Mesendoderm (in vitro differentiated cells): ENCODE measurements around the gene PNPLA8.

Experiments used
- DNase-seq: peaks from one replicate; pipeline ENCODE4 v3.0.0; 2013
- H2AK5ac ChIP-seq: 2 replicates; pipeline ENCODE4 v1.6.1; 2013; ENCODE audit warnings: low read length, inconsistent platforms
- H2BK120ac ChIP-seq: 2 replicates; pipeline ENCODE4 v1.6.1; 2013; ENCODE audit warnings: low read depth, mild to moderate bottlenecking, low read length, moderate library complexity, mixed read lengths
- H2BK15ac ChIP-seq: replicated peaks from 2 replicates; pipeline ENCODE4 v1.6.1; 2013; ENCODE audit warnings: low read depth, mild to moderate bottlenecking, moderate library complexity
- H2BK5ac ChIP-seq: 2 replicates; pipeline ENCODE4 v1.6.1; 2013; ENCODE audit warnings: low read length, inconsistent platforms
- H3K18ac ChIP-seq: 2 replicates; pipeline ENCODE4 v1.6.1; 2013; ENCODE audit warnings: mild to moderate bottlenecking, low read length, mixed read lengths
- H3K23ac ChIP-seq: one replicate; pipeline ENCODE4 v1.6.1; 2013; ENCODE audit warnings: low read length
- H3K27ac ChIP-seq: 2 replicates; pipeline ENCODE4 v1.5.1; 2013; ENCODE audit warnings: low read depth, mild to moderate bottlenecking, inconsistent platforms, low read length, moderate library complexity
- H3K27me3 ChIP-seq: 2 replicates; pipeline ENCODE4 v1.6.1; 2013; ENCODE audit warnings: low read length, control low read depth, mild to moderate bottlenecking, inconsistent platforms; ENCODE audit not compliant: insufficient read depth, poor library complexity
- H3K36me3 ChIP-seq: 2 replicates; pipeline ENCODE4 v1.6.1; 2013; ENCODE audit warnings: low read length, inconsistent platforms; ENCODE audit not compliant: control insufficient read depth, insufficient read depth
- H3K4ac ChIP-seq: one replicate; pipeline ENCODE4 v1.6.1; 2013; ENCODE audit warnings: low read depth, mild to moderate bottlenecking, low read length, moderate library complexity
- H3K4me1 ChIP-seq: 2 replicates; pipeline ENCODE4 v1.6.1; 2013; ENCODE audit warnings: low read depth, low read length, inconsistent platforms; ENCODE audit not compliant: control insufficient read depth
- H3K4me2 ChIP-seq: 2 replicates; pipeline ENCODE4 v1.6.1; 2013; ENCODE audit warnings: low read length
- H3K4me3 ChIP-seq: 2 replicates; pipeline ENCODE4 v1.5.1; 2013; ENCODE audit warnings: mild to moderate bottlenecking, low read length
- H3K56ac ChIP-seq: one replicate; pipeline ENCODE4 v1.6.1; 2013; ENCODE audit warnings: low read length
- H3K79me1 ChIP-seq: 2 replicates; pipeline ENCODE4 v1.6.1; 2013; ENCODE audit warnings: low read length, inconsistent platforms
- H3K79me2 ChIP-seq: 2 replicates; pipeline ENCODE4 v1.6.1; 2013; ENCODE audit warnings: mild to moderate bottlenecking, low read length; ENCODE audit not compliant: control insufficient read depth, insufficient read depth
- H3K9ac ChIP-seq: 2 replicates; pipeline ENCODE4 v1.6.1; 2013; ENCODE audit warnings: low read length, inconsistent platforms
- H4K5ac ChIP-seq: one replicate; pipeline ENCODE4 v1.6.1; 2013; ENCODE audit warnings: low read length
- H4K8ac ChIP-seq: one replicate; pipeline ENCODE4 v1.6.1; 2013; ENCODE audit warnings: low read depth, mild to moderate bottlenecking, control low read depth, low read length, moderate library complexity
- WGBS: extraction: QIAGEN DNeasy Blood & Tissue Kit; methylation state at CpG from one replicate; pipeline ENCODE4 v1.1.7; 2013; ENCODE audit warnings: low lambda C conversion rate, missing lambda C conversion rate; ENCODE audit not compliant: insufficient coverage; ENCODE audit errors: extremely low coverage; 5-methylcytosine and 5-hydroxymethylcytosine counted together

PNPLA8 gene

GRCh38 chr7:108464743-108465142, 61.2 kb downstream of the PNPLA8 start:
- Histone ChIP-seq H4K8ac (no peak overlapping the region), H3K79me2 (no peaks in the 10 kb centered on the region), H2BK5ac (no peak overlapping the region), H3K9ac (no peak overlapping the region), H2BK15ac (no peak overlapping the region), H3K4me3 (no peak overlapping the region), H2AK5ac (no peak overlapping the region), H3K27ac (no peak overlapping the region), H3K18ac (no peak overlapping the region), H3K4me1 (no peaks in the 10 kb centered on the region), H3K56ac (no peak overlapping the region), H4K5ac (no peak overlapping the region), H2BK120ac (no peak overlapping the region), H3K27me3 (no peaks in the 10 kb centered on the region), H3K79me1 (no peaks in the 10 kb centered on the region), H3K36me3 (no peaks in the 10 kb centered on the region), H3K4me2 (no peak overlapping the region), H3K4ac (no peak overlapping the region), H3K23ac (no peak overlapping the region)
- whole genome bisulfite sequencing = no CpG with 5 or more reads among the region's 2 CpGs
- DNase-seq = no peak

GRCh38 chr7:108463613-108464012, 62.3 kb downstream of the PNPLA8 start:
- no peak overlapping the region for H2AK5ac ChIP-seq
- no peaks in the 10 kb centered on the region for H3K79me2 ChIP-seq
- peak overlapping the region; percentile 16 for H3K4ac ChIP-seq
- H3K18ac ChIP-seq = no peak overlapping the region
- no peak overlapping the region for H3K9ac ChIP-seq
- H4K5ac ChIP-seq = no peak overlapping the region
- no peaks in the 10 kb centered on the region for H3K79me1 ChIP-seq
- no peak overlapping the region for H4K8ac ChIP-seq
- no peak overlapping the region for H3K27ac ChIP-seq
- H3K27me3 ChIP-seq = no peaks in the 10 kb centered on the region
- H3K4me1 ChIP-seq = no peaks in the 10 kb centered on the region
- H2BK120ac ChIP-seq = no peak overlapping the region
- DNase-seq = no peak
- H3K4me3 ChIP-seq = no peak overlapping the region
- no peak overlapping the region for H3K23ac ChIP-seq
- H2BK5ac ChIP-seq = no peak overlapping the region
- H3K4me2 ChIP-seq = no peak overlapping the region
- H3K56ac ChIP-seq = no peak overlapping the region
- no peak overlapping the region for H2BK15ac ChIP-seq
- no peaks in the 10 kb centered on the region for H3K36me3 ChIP-seq
- no CpG with 5 or more reads among the region's 2 CpGs for WGBS

- Histone ChIP-seq H3K4ac (no peak overlapping the region), H3K18ac (no peak overlapping the region), H3K4me1 (no peaks in the 10 kb centered on the region), H3K4me3 (no peak overlapping the region), H3K27me3 (peaks cover 3% of the 10 kb centered on the region), H3K36me3 (no peaks in the 10 kb centered on the region), H2BK120ac (no peak overlapping the region), H3K27ac (no peak overlapping the region), H2AK5ac (no peak overlapping the region), H3K56ac (no peak overlapping the region), H3K23ac (peak overlapping the region; percentile 37), H2BK5ac (no peak overlapping the region), H3K4me2 (no peak overlapping the region), H3K79me2 (no peaks in the 10 kb centered on the region), H4K5ac (no peak overlapping the region), H3K9ac (no peak overlapping the region), H3K79me1 (no peaks in the 10 kb centered on the region), H4K8ac (no peak overlapping the region), H2BK15ac (no peak overlapping the region)
- no CpG with 5 or more reads among the region's 3 CpGs for WGBS
- no peak for DNase-seq
These were observed 64.1 kb downstream of the PNPLA8 start for GRCh38 chr7:108461840-108462239.

- H4K5ac ChIP-seq = no peak overlapping the region
- no peak overlapping the region for H2AK5ac ChIP-seq
- WGBS = no CpG with 5 or more reads among the region's 1 CpG
- no peak overlapping the region for H4K8ac ChIP-seq
- no peak overlapping the region for H2BK5ac ChIP-seq
- H3K79me2 ChIP-seq = no peaks in the 10 kb centered on the region
- no peak overlapping the region for H3K56ac ChIP-seq
- H3K9ac ChIP-seq = no peak overlapping the region
- no peak overlapping the region for H3K23ac ChIP-seq
- H3K18ac ChIP-seq = no peak overlapping the region
- no peak overlapping the region for H2BK120ac ChIP-seq
- no peak overlapping the region for H3K27ac ChIP-seq
- peaks cover 3% of the 10 kb centered on the region for H3K27me3 ChIP-seq
- H3K4me2 ChIP-seq = no peak overlapping the region
- no peak for DNase-seq
- no peaks in the 10 kb centered on the region for H3K4me1 ChIP-seq
- no peak overlapping the region for H3K4ac ChIP-seq
- H3K36me3 ChIP-seq = no peaks in the 10 kb centered on the region
- H3K79me1 ChIP-seq = no peaks in the 10 kb centered on the region
- H2BK15ac ChIP-seq = no peak overlapping the region
- no peak overlapping the region for H3K4me3 ChIP-seq
These were observed 65.0 kb downstream of the PNPLA8 start for GRCh38 chr7:108460964-108461363.

- H3K79me2 ChIP-seq = no peaks in the 10 kb centered on the region
- H3K79me1 ChIP-seq = no peaks in the 10 kb centered on the region
- H3K56ac ChIP-seq = no peak overlapping the region
- no peaks in the 10 kb centered on the region for H3K36me3 ChIP-seq
- no peak overlapping the region for H3K9ac ChIP-seq
- peak; percentile 51 for DNase-seq
- H4K8ac ChIP-seq = no peak overlapping the region
- H3K4ac ChIP-seq = no peak overlapping the region
- no peak overlapping the region for H2BK15ac ChIP-seq
- H3K27ac ChIP-seq = no peak overlapping the region
- H3K4me2 ChIP-seq = no peak overlapping the region
- no peak overlapping the region for H4K5ac ChIP-seq
- H3K4me1 ChIP-seq = no peaks in the 10 kb centered on the region
- peaks cover 3% of the 10 kb centered on the region for H3K27me3 ChIP-seq
- WGBS = no CpG with 5 or more reads among the region's 3 CpGs
- no peak overlapping the region for H3K18ac ChIP-seq
- H2BK120ac ChIP-seq = no peak overlapping the region
- no peak overlapping the region for H3K23ac ChIP-seq
- no peak overlapping the region for H2BK5ac ChIP-seq
- H3K4me3 ChIP-seq = no peak overlapping the region
- H2AK5ac ChIP-seq = no peak overlapping the region
These were observed 65.9 kb downstream of the PNPLA8 start for GRCh38 chr7:108459922-108460551.

- H3K27me3 ChIP-seq = peaks cover 5% of the 10 kb centered on the region
- H3K56ac ChIP-seq = no peak overlapping the region
- H2BK15ac ChIP-seq = no peak overlapping the region
These were observed 68.1 kb downstream of the PNPLA8 start for GRCh38 chr7:108457871-108458270.

More at GRCh38 chr7:108457871-108458270, 68.1 kb downstream of the PNPLA8 start:
- H3K4me3 ChIP-seq = no peak overlapping the region
- H4K5ac ChIP-seq = no peak overlapping the region
- no peak overlapping the region for H4K8ac ChIP-seq
- H3K18ac ChIP-seq = no peak overlapping the region
- no peak overlapping the region for H3K4me2 ChIP-seq
- H3K27ac ChIP-seq = no peak overlapping the region
- no peak overlapping the region for H2AK5ac ChIP-seq
- peaks cover 3% of the 10 kb centered on the region for H3K4me1 ChIP-seq
- H3K36me3 ChIP-seq = no peaks in the 10 kb centered on the region
- no peak overlapping the region for H3K4ac ChIP-seq
- no peak for DNase-seq
- H2BK120ac ChIP-seq = no peak overlapping the region
- no peaks in the 10 kb centered on the region for H3K79me2 ChIP-seq
- no peak overlapping the region for H3K23ac ChIP-seq
- H3K9ac ChIP-seq = no peak overlapping the region
- H3K79me1 ChIP-seq = no peaks in the 10 kb centered on the region
- no peak overlapping the region for H2BK5ac ChIP-seq
